Activated T-cell treated with anti-CD3 and anti-CD28 coated beads for 1 hour (primary cell): ENCODE measurements around the gene C16orf46.
A peak's percentile ranks its signal among the peaks of the same experiment; 100 is the strongest.

Experiments
- DNase-seq: peaks from one replicate; pipeline ENCODE4 v3.0.0-alpha.2; 2020; ENCODE audit warnings: low read depth

The C16orf46 gene

GRCh38 chr16:81076566-81077075, 417 bp downstream of the C16orf46 start:
- DNase-seq: peak; percentile 92

GRCh38 chr16:81073560-81074330, 3.3 kb downstream of the C16orf46 start:
- DNase-seq: no peak

GRCh38 chr16:81071805-81072204, 5.2 kb downstream of the C16orf46 start:
- DNase-seq: no peak

GRCh38 chr16:81070979-81071378, 6.1 kb downstream of the C16orf46 start:
- no peak for DNase-seq

GRCh38 chr16:81069063-81069462, 8.0 kb downstream of the C16orf46 start:
- no peak for DNase-seq

GRCh38 chr16:81067166-81067565, 9.9 kb downstream of the C16orf46 start:
- DNase-seq: no peak

- no peak for DNase-seq
Observed at GRCh38 chr16:81066681-81067080, 10.4 kb downstream of the C16orf46 start.

- no peak for DNase-seq
Observed at GRCh38 chr16:81061871-81062608, 15.0 kb downstream of the C16orf46 start.

- DNase-seq: no peak
Observed at GRCh38 chr16:81061307-81061640, 15.8 kb downstream of the C16orf46 start.

- DNase-seq: no peak
Observed at GRCh38 chr16:81060576-81061306, 16.3 kb downstream of the C16orf46 start.

- no peak for DNase-seq
Observed at GRCh38 chr16:81053761-81054160, 23.3 kb downstream of the C16orf46 start.

GRCh38 chr16:81042821-81043220, 34.2 kb downstream of the C16orf46 start:
- no peak for DNase-seq

- DNase-seq: no peak
Observed at GRCh38 chr16:81041696-81042095, 35.3 kb downstream of the C16orf46 start.

GRCh38 chr16:81040842-81041241, 36.2 kb downstream of the C16orf46 start:
- no peak for DNase-seq

- no peak for DNase-seq
Observed at GRCh38 chr16:81040131-81040530, 36.9 kb downstream of the C16orf46 start.

- DNase-seq: no peak
Observed at GRCh38 chr16:81036751-81037350, 40.2 kb downstream of the C16orf46 start.

GRCh38 chr16:81035975-81036750, 40.9 kb downstream of the C16orf46 start:
- DNase-seq: no peak

- peak; percentile 90 for DNase-seq
Observed at GRCh38 chr16:81035398-81035974, 41.6 kb downstream of the C16orf46 start, which contains the start of gene ATMIN. Gene ATMIN (plus strand): TSS chr16:81035842. CDS start chr16:81035871, 29 bp downstream.

GRCh38 chr16:81029930-81030604, 47.0 kb downstream of the C16orf46 start:
- DNase-seq: no peak

GRCh38 chr16:81026429-81026828, 50.6 kb downstream of the C16orf46 start:
- no peak for DNase-seq
